HepG2 (cell line): Measurements from ENCODE around the gene TGFBR1. TPM values are rescaled to one million over a fixed set of nuclear protein-coding genes. Genes with fewer than 3 reads are reported as not detected.

Experiments
- BRF2 ChIP-seq: sonication (generic); formaldehyde crosslinking; IDR thresholded peaks from 2 replicates; pipeline ENCODE4 v1.8.1; 2022; ENCODE audit warnings: mild to moderate bottlenecking, missing genetic modification reagents
- CEBPG ChIP-seq: IDR thresholded peaks from 2 replicates; pipeline ENCODE4 v1.6.1; 2016
- HNF1B ChIP-seq: sonication (generic); formaldehyde crosslinking; IDR thresholded peaks from 2 replicates; pipeline ENCODE4 v1.5.1; 2020; ENCODE audit warnings: mild to moderate bottlenecking, moderate library complexity, missing genetic modification reagents
- HNRNPLL ChIP-seq: fragments of 200-400 bp; formaldehyde crosslinking; IDR thresholded peaks from 2 replicates; pipeline ENCODE4 v1.6.1; 2017; ENCODE audit warnings: mild to moderate bottlenecking, low read depth, low read length; ENCODE audit not compliant: poor library complexity, severe bottlenecking
- JUNB ChIP-seq: sonication (generic); formaldehyde crosslinking; IDR thresholded peaks from 2 replicates; pipeline ENCODE4 v1.8.0; 2022; ENCODE audit warnings: missing genetic modification reagents, mild to moderate bottlenecking, borderline replicate concordance
- KDM5B ChIP-seq: sonication (generic); formaldehyde crosslinking; IDR thresholded peaks from 2 replicates; pipeline ENCODE4 v1.4.0; 2020; ENCODE audit warnings: missing genetic modification reagents, mild to moderate bottlenecking, borderline replicate concordance
- MLXIP ChIP-seq: sonication (generic); formaldehyde crosslinking; IDR thresholded peaks from 2 replicates; pipeline ENCODE4 v1.9.0; 2021; ENCODE audit warnings: missing genetic modification reagents, borderline replicate concordance
- RBFOX2 ChIP-seq: fragments of 200-400 bp; formaldehyde crosslinking; IDR thresholded peaks from 2 replicates; pipeline ENCODE4 v1.6.1; 2017; ENCODE audit warnings: low read depth, mild to moderate bottlenecking, low read length
- SNRNP70 ChIP-seq: fragments of 200-400 bp; formaldehyde crosslinking; IDR thresholded peaks from 2 replicates; pipeline ENCODE4 v1.6.1; 2017; ENCODE audit warnings: mild to moderate bottlenecking, low read depth, low read length, moderate library complexity
- UBTF ChIP-seq: sonication (generic); formaldehyde crosslinking; IDR thresholded peaks from 2 replicates; pipeline ENCODE4 v1.4.0; 2020; ENCODE audit warnings: mild to moderate bottlenecking, missing genetic modification reagents
- ZNF180 ChIP-seq: sonication (generic); formaldehyde crosslinking; IDR thresholded peaks from 2 replicates; pipeline ENCODE4 v1.4.0; 2020; ENCODE audit warnings: low read depth, missing genetic modification reagents, borderline replicate concordance
- ZNF264 ChIP-seq: sonication (generic); formaldehyde crosslinking; IDR thresholded peaks from 2 replicates; pipeline ENCODE4 v1.4.0; 2020; ENCODE audit warnings: missing genetic modification reagents
- ZNF460 ChIP-seq: sonication (generic); formaldehyde crosslinking; IDR thresholded peaks from 2 replicates; pipeline ENCODE4 v1.5.1; 2020; ENCODE audit warnings: missing genetic modification reagents, mild to moderate bottlenecking, borderline replicate concordance
- ZNF503 ChIP-seq: sonication (generic); formaldehyde crosslinking; IDR thresholded peaks from 2 replicates; pipeline ENCODE4 v1.4.0; 2020; ENCODE audit warnings: missing genetic modification reagents
- ZSCAN20 ChIP-seq: sonication (generic); formaldehyde crosslinking; IDR thresholded peaks from 2 replicates; pipeline ENCODE4 v1.4.0; 2020; ENCODE audit warnings: missing genetic modification reagents, mild to moderate bottlenecking, borderline replicate concordance
- polyA plus RNA-seq, 8 experiments: library from polyadenylated mRNA; depleted of rRNA in 3 of 8; stranded (reverse) in 7 of 8; unstranded in 1 of 8; fragments of >200 nt; fragmentation: Illumina TruSeq in 4 of 8; extraction: Trizol in 4 of 8; gene quantifications; 2 replicates each; pipeline versions ENCODE4 v1.2.1 to v1.2.3, GENCODE V29; 2011 to 2016; ENCODE audit warnings: low read depth in 4 of 8, missing spikeins in 1 of 8, mixed read lengths in 1 of 8; ENCODE audit not compliant: insufficient read depth in 1 of 8
- total RNA-seq, 5 experiments: library from RNA; depleted of rRNA; stranded (reverse); fragments of >200 nt; fragmentation: Illumina TruSeq; extraction: Trizol; gene quantifications; 2 replicates each; pipeline ENCODE4 v1.2.3, GENCODE V29; 2016; ENCODE audit warnings: low read depth in 1 of 5
- TF ChIP-seq, protein P1 (sequence below): IDR thresholded peaks from 2 replicates; pipeline ENCODE4 v1.6.1; 2016; ENCODE audit warnings: missing compliant biosample characterization, missing genetic modification reagents, borderline replicate concordance

TGFBR1 gene
- total and polyA plus RNA-seq, 2 of the 13 experiments (the other 11 are each of a cell fraction or from before 2014, with no cell fraction given), result 16.8 to 23.9 TPM

DNA sequence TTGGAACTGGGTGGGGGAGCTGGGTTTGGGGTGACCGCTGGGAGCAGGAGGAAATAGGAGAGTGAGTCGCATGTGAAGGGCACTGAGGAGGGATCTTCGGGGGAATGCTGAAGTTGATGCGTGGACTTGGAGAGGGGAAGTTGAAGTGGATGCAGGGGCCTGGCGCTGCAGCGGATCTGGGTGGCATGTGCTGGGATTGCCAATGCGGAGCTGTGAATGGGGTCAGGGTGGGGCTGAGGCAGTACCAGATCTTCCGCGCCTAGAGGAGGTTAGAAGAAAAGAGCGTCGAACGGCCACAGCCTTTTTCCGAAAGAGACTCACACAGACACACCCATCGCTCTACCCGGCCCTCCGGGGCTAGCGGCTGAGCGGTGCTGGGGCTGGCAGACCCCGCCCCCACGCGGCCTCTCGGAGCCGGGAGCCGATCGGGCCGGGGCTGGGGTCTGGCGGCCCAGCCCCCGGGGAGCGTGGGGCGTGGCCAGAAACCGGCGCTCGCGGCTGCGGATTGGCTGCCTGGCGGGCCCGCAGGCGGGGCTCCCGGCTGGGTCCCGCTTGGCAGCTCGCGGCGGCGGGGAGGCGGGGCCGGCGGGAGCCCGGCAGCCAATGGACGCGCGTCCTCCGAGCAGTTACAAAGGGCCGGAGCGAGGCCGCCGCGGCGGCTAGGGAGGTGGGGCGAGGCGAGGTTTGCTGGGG is at the start of gene TGFBR1 (continued):
- TF ChIP-seq MLXIP (no peak), ZNF180 (CRISPR knock-in tag) (no peak), SNRNP70 (no peak), ZNF460 (CRISPR knock-in tag) (no peak), BRF2 (CRISPR knock-in tag) (no peak), KDM5B (CRISPR knock-in tag) (0 out of 2 replicates have a peak, but pooled peaks have one; percentile 49), ZNF503 (CRISPR knock-in tag) (0 out of 2 replicates have a peak, but pooled peaks have one; percentile 27), JUNB (CRISPR knock-in tag) (no peak), HNF1B (CRISPR knock-in tag) (0 out of 2 replicates have a peak, but pooled peaks have one; percentile 26), ZSCAN20 (CRISPR knock-in tag) (0 out of 2 replicates have a peak, but pooled peaks have one; percentile 33), ZNF264 (0 out of 2 replicates have a peak, but pooled peaks have one; percentile 38), CEBPG (no peak), RBFOX2 (peak; percentile 77; the same call in 1 of the 2 replicates), UBTF (peak; percentile 17; the same call in 1 of the 2 replicates), HNRNPLL (peak; percentile 26)
- TF ChIP-seq, protein P1, sequence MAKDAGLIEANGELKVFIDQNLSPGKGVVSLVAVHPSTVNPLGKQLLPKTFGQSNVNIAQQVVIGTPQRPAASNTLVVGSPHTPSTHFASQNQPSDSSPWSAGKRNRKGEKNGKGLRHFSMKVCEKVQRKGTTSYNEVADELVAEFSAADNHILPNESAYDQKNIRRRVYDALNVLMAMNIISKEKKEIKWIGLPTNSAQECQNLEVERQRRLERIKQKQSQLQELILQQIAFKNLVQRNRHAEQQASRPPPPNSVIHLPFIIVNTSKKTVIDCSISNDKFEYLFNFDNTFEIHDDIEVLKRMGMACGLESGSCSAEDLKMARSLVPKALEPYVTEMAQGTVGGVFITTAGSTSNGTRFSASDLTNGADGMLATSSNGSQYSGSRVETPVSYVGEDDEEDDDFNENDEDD (CRISPR knock-in tag), result peak; percentile 43; the same call in 1 of the 2 replicates
